Measurements from ENCODE around the gene KLHL17. TPM values are rescaled to one million over a fixed set of nuclear protein-coding genes. Genes with fewer than 3 reads are reported as not detected.

Gene KLHL17
- total RNA-seq, 1 donor from 2014 or later, result 41.5 TPM

DNA sequence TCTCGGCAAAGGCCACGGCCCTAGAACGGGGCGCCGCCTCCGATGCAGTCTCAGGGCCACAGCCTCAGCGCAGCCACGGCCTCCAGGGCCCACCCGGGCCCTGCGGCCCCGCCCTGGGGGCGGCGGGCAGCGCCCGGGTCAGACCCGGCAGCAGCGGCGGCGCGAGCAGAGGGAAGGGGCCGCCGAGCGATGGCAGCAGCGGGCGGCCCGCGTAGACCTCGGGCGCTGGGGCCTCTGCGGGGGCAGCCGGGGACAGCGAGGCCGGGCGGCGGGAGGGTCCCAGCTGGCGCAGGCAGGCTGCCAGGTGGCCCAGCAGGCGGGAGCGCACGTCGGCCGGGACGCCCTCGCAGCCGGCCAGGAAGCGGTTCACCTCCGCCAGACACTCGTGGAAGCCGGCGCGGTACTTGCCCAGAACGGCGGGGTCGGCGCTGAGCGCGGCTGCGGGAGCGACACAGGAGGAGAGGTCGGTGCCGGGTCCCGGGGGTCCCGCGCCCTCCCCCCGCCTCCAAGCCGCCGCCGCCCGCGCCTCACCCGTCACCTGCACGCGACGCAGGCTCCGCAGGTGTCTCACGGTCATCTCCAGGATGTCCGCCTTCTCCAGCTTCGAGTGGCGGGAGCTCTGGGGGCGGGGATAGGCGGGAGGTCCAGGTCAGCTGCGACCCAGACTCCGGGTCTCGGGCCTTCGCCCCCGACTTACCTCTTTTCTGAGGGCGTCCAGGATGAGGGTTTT lies 38.8 kb downstream of the KLHL17 start:
- H3K27ac Mint-ChIP-seq (ENCODE audit: unreplicated experiment), result no peak overlapping the region
- no peaks in the 10 kb centered on the region for H3K9me3 Mint-ChIP-seq
- no peaks in the 10 kb centered on the region for H3K36me3 Mint-ChIP-seq (ENCODE audit: low read depth)
- peaks cover 39% of the 10 kb centered on the region for H3K27me3 Mint-ChIP-seq (ENCODE audit: low read depth)
- TF ChIP-seq, protein P1, sequence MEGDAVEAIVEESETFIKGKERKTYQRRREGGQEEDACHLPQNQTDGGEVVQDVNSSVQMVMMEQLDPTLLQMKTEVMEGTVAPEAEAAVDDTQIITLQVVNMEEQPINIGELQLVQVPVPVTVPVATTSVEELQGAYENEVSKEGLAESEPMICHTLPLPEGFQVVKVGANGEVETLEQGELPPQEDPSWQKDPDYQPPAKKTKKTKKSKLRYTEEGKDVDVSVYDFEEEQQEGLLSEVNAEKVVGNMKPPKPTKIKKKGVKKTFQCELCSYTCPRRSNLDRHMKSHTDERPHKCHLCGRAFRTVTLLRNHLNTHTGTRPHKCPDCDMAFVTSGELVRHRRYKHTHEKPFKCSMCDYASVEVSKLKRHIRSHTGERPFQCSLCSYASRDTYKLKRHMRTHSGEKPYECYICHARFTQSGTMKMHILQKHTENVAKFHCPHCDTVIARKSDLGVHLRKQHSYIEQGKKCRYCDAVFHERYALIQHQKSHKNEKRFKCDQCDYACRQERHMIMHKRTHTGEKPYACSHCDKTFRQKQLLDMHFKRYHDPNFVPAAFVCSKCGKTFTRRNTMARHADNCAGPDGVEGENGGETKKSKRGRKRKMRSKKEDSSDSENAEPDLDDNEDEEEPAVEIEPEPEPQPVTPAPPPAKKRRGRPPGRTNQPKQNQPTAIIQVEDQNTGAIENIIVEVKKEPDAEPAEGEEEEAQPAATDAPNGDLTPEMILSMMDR (conservative IDR thresholded peaks at IDR 0.05), result no peak
- H3K4me1 Mint-ChIP-seq, result peaks cover 8% of the 10 kb centered on the region
- no peak for DNase-seq (ENCODE audit: low read depth, low spot score)
- peak overlapping the region; percentile 51 for H3K4me3 Mint-ChIP-seq

DNA sequence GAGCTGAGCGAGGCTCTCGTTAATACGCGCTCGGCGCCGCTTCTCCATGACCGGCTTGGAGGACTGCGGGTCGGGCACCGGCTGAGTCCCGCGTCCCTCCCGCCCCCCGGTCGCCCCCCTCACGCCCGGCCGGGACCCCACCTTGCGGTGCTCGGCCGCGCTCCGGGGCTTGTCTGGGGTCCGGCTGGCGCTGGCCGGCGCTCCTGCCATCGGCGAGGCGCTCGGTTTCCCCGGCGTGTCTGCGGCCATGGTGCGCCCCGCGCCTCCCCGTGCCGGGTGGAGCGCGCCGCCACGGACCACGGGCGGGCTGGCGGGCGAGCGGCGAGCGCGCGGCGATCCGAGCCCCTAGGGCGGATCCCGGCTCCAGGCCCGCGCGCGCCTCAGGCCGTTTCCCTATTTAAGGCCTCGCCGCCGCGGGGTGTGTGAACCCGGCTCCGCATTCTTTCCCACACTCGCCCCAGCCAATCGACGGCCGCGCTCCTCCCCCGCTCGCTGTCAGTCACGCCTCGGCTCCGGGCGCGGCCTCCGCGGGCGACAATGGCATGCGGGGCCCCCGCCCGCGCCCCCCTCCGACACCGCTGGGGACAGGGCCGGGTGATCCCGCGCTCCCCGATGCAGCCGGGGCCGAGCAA lies 39.5 kb downstream of the KLHL17 start, which contains the start of gene HES4:
Gene HES4, minus strand, starts transcription at position 373 of the 632 bp plus-strand sequence. Its CDS starts 124 bp downstream, at position 249.
- H3K27me3 Mint-ChIP-seq (ENCODE audit: low read depth), result peaks cover 37% of the 10 kb centered on the region
- H3K4me1 Mint-ChIP-seq, result peaks cover 13% of the 10 kb centered on the region
- H3K9me3 Mint-ChIP-seq, result no peaks in the 10 kb centered on the region
- TF ChIP-seq, protein P1 (conservative IDR thresholded peaks at IDR 0.05), result no peak
- H3K4me3 Mint-ChIP-seq, result peak within 1 kb of the TSS; percentile 86
- peak; percentile 83 for DNase-seq (ENCODE audit: low read depth, low spot score)
- no peaks in the 10 kb centered on the region for H3K36me3 Mint-ChIP-seq (ENCODE audit: low read depth)
- peak within 1 kb of the TSS; percentile 99 for H3K27ac Mint-ChIP-seq (ENCODE audit: unreplicated experiment)

DNA sequence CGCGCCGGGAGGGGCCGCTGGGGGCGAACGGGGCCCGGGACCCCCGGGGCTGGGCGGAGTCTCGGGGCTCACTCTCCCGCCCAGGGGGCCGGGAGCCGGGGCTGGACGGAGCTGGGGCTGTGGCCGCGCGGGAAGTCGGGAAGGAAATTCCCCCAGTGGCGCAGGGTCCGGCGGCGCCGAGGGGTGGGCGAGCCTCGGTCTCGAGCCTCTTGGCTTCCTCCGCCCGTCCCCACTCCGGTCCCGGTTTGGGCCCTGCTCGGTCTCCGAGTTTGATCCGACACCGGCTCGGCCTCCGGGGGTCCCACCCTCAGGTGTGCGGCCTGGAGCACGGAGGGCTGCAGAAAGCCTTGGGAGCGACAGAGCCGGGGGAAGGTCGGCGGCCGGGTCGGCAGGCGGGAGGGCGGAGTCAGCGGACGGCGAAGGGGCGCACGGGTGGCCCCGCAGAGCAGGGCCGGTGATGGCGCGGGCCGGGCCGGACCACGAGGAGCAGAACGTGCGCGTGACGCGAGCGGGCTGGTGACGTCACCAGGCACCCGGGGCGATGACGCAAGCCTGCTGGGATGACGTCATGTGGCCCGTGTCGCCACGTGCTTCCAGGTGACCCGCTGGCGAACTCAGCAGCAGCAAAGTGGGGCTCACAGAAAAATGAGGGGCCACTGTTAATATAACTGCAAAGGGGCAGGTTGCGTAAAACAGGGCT lies 40.1 kb downstream of the KLHL17 start:
- H3K9me3 Mint-ChIP-seq, result no peaks in the 10 kb centered on the region
- H3K36me3 Mint-ChIP-seq (ENCODE audit: low read depth), result no peaks in the 10 kb centered on the region
- TF ChIP-seq, protein P1 (conservative IDR thresholded peaks at IDR 0.05), result no peak
- H3K27ac Mint-ChIP-seq (ENCODE audit: unreplicated experiment), result peak overlapping the region; percentile 99
- peaks cover 36% of the 10 kb centered on the region for H3K27me3 Mint-ChIP-seq (ENCODE audit: low read depth)
- peaks cover 16% of the 10 kb centered on the region for H3K4me1 Mint-ChIP-seq
- H3K4me3 Mint-ChIP-seq, result peak overlapping the region; percentile 86
- DNase-seq (ENCODE audit: low read depth, low spot score), result peak; percentile 69

DNA sequence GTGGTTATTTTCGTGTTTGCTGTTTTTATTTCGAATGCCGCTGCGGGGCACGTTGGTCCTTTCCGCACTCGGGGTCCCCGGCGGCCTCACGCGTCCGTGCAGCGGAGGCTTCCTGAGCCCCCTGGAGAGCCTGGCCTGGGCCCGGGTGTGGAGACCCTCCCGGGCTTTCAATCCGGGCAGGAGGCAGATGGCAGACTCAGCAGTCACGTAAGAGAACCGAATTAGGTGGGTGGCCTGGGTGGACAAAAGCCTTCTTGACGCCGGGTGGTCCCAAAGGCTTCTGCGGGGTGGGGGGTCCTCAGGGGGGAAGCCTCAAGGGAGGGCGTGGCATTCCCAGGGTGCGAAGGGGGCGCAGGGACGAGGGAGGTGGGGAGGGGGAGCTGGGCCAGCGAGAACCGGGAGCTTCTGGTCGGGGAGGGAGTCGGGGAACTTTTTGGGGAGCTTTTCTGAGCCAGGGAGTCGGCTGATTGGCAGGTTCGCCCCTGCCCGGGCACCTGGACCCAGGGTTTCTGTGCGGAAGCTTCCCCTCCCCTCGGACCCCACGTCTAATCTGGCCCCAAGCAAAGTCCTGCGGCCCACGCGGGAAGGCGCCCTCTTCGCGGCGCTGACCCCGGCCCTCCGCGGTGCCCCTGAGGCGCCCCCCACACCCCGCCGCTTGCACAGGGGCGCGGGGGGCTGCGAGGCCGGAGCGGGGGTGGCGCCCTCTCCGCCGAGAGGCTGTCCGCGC lies 40.8 kb downstream of the KLHL17 start:
- H3K27ac Mint-ChIP-seq (ENCODE audit: unreplicated experiment), result peak overlapping the region; percentile 99
- DNase-seq (ENCODE audit: low read depth, low spot score), result peak; percentile 38
- no peaks in the 10 kb centered on the region for H3K9me3 Mint-ChIP-seq
- TF ChIP-seq, protein P1 (conservative IDR thresholded peaks at IDR 0.05), result no peak
- no peaks in the 10 kb centered on the region for H3K36me3 Mint-ChIP-seq (ENCODE audit: low read depth)
- peaks cover 12% of the 10 kb centered on the region for H3K4me1 Mint-ChIP-seq
- H3K4me3 Mint-ChIP-seq, result peak overlapping the region; percentile 86
- peaks cover 31% of the 10 kb centered on the region for H3K27me3 Mint-ChIP-seq (ENCODE audit: low read depth)
